ENCODE results near the gene TNFRSF1B.
A peak's percentile ranks its signal among the peaks of the same experiment; 100 is the strongest.
"Not testable (repeated sequence)": the region's sequence is repeated elsewhere in the genome, so short reads cannot be mapped to it uniquely, and the experiment has no call there.

The TNFRSF1B gene

GRCh38 chr1:12194666-12195216, 27.9 kb downstream of the TNFRSF1B start:
- no peak for DNase-seq

GRCh38 chr1:12195416-12195815, 28.6 kb downstream of the TNFRSF1B start:
- DNase-seq = no peak

GRCh38 chr1:12196641-12197482, 30.1 kb downstream of the TNFRSF1B start:
- peak; percentile 72 for DNase-seq

GRCh38 chr1:12197483-12197880, 30.7 kb downstream of the TNFRSF1B start:
- DNase-seq = no peak

- peak; percentile 22 for DNase-seq
Observed at GRCh38 chr1:12200208-12200607, 33.4 kb downstream of the TNFRSF1B start.

- DNase-seq = no peak
Observed at GRCh38 chr1:12201352-12202189, 34.8 kb downstream of the TNFRSF1B start.

GRCh38 chr1:12202190-12202497, 35.4 kb downstream of the TNFRSF1B start:
- DNase-seq = no peak

- DNase-seq = no peak
Observed at GRCh38 chr1:12202577-12202976, 35.8 kb downstream of the TNFRSF1B start.

- no peak for DNase-seq
Observed at GRCh38 chr1:12203216-12204007, 36.6 kb downstream of the TNFRSF1B start.

- DNase-seq = no peak
Observed at GRCh38 chr1:12204140-12204539, 37.3 kb downstream of the TNFRSF1B start.

GRCh38 chr1:12204754-12205658, 38.2 kb downstream of the TNFRSF1B start:
- no peak for DNase-seq

- no peak for DNase-seq
Observed at GRCh38 chr1:12206238-12206637, 39.4 kb downstream of the TNFRSF1B start.

GRCh38 chr1:12206792-12207424, 40.1 kb downstream of the TNFRSF1B start:
- no peak for DNase-seq

- no peak for DNase-seq
Observed at GRCh38 chr1:12208271-12208670, 41.5 kb downstream of the TNFRSF1B start.

- DNase-seq = peak; percentile 77
Observed at GRCh38 chr1:12208764-12209494, 42.1 kb downstream of the TNFRSF1B start.

- no peak for DNase-seq
Observed at GRCh38 chr1:12209495-12209832, 42.7 kb downstream of the TNFRSF1B start.

- no peak for DNase-seq
Observed at GRCh38 chr1:12215118-12215961, 48.5 kb downstream of the TNFRSF1B start.

GRCh38 chr1:12219800-12220199, 53.0 kb downstream of the TNFRSF1B start:
- no peak for DNase-seq

- DNase-seq = no peak
Observed at GRCh38 chr1:12220890-12221289, 54.1 kb downstream of the TNFRSF1B start.

GRCh38 chr1:12222700-12223099, 55.9 kb downstream of the TNFRSF1B start:
- DNase-seq = not testable (repeated sequence)

Measured in NCI-H1694 (cell line).